ENCODE data around the gene ADTRP.

The ADTRP gene

GRCh38 chr6:11752360-11752759 lies 26.2 kb downstream of the ADTRP start:
- no peak for DNase-seq
- H3K36me3 ChIP-seq = no peaks in the 10 kb centered on the region
- peaks cover under 1% of the 10 kb centered on the region for H3K9me3 ChIP-seq (ENCODE audit: severe bottlenecking)
- H3K27me3 ChIP-seq (ENCODE audit: insufficient read depth, low read depth, severe bottlenecking) = no peaks in the 10 kb centered on the region
- no peak overlapping the region for H3K4me3 ChIP-seq (ENCODE audit: low read depth, low read length)
- H3K27ac ChIP-seq = no peak overlapping the region
- TF ChIP-seq CTCF (IDR thresholded peaks at IDR 0.05; ENCODE audit: low read depth, low read length) = no peak

GRCh38 chr6:11750682-11751081 lies 27.9 kb downstream of the ADTRP start:
- Histone ChIP-seq H3K27me3 (ENCODE audit: insufficient read depth, low read depth, severe bottlenecking) (no peaks in the 10 kb centered on the region), H3K4me3 (ENCODE audit: low read depth, low read length) (no peak overlapping the region), H3K36me3 (no peaks in the 10 kb centered on the region), H3K27ac (no peak overlapping the region), H3K9me3 (ENCODE audit: severe bottlenecking) (no peaks in the 10 kb centered on the region)
- no peak for DNase-seq
- no peak for TF ChIP-seq CTCF (IDR thresholded peaks at IDR 0.05; ENCODE audit: low read depth, low read length)

DNA sequence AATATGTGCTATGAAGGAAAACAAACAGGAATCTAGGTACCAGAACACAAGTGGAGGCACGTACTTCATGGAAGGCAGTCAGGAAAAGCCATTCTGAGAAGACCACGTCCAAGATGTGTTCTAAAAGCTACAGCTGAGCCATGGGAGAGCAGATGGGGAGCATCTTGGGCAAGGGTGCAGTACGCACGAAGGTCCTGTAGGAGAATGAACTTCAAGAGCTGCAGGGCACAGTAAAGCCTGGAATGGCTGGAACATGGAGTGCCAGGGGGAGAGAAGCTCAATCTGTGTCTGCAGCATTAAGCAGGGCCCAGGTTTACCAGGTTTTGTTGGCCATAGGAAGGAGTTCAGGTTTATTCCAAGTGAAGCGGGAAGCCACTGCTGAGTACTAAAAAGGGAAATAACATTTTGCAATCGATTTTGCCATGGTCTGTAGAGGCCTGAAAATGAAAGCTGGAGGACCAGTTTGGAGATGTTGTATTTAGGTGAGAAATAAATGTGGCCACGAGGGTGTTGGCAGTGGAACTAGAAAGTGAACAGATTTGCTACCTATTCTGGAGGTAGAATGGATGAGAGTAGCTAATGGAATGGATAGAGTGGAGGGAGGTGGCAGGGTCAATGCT lies 29.9 kb downstream of the ADTRP start:
- TF ChIP-seq CTCF (IDR thresholded peaks at IDR 0.05; ENCODE audit: low read depth, low read length) = 0 out of 2 replicates have a peak, but pooled peaks have one; percentile 24
- H3K9me3 ChIP-seq (ENCODE audit: severe bottlenecking) = no peaks in the 10 kb centered on the region
- H3K27ac ChIP-seq = no peak overlapping the region
- no peaks in the 10 kb centered on the region for H3K27me3 ChIP-seq (ENCODE audit: insufficient read depth, low read depth, severe bottlenecking)
- no peaks in the 10 kb centered on the region for H3K36me3 ChIP-seq
- H3K4me3 ChIP-seq (ENCODE audit: low read depth, low read length) = no peak overlapping the region
- DNase-seq = no peak

GRCh38 chr6:11747021-11747420 lies 31.6 kb downstream of the ADTRP start:
- no peak overlapping the region for H3K4me3 ChIP-seq (ENCODE audit: low read depth, low read length)
- H3K9me3 ChIP-seq (ENCODE audit: severe bottlenecking) = no peaks in the 10 kb centered on the region
- no peak for TF ChIP-seq CTCF (IDR thresholded peaks at IDR 0.05; ENCODE audit: low read depth, low read length)
- no peak overlapping the region for H3K27ac ChIP-seq
- H3K27me3 ChIP-seq (ENCODE audit: insufficient read depth, low read depth, severe bottlenecking) = no peaks in the 10 kb centered on the region
- no peaks in the 10 kb centered on the region for H3K36me3 ChIP-seq
- DNase-seq = no peak

GRCh38 chr6:11744753-11745152 lies 33.9 kb downstream of the ADTRP start:
- Histone ChIP-seq H3K27ac (no peak overlapping the region), H3K36me3 (no peaks in the 10 kb centered on the region), H3K9me3 (ENCODE audit: severe bottlenecking) (no peaks in the 10 kb centered on the region), H3K27me3 (ENCODE audit: insufficient read depth, low read depth, severe bottlenecking) (no peaks in the 10 kb centered on the region), H3K4me3 (ENCODE audit: low read depth, low read length) (no peak overlapping the region)
- no peak for TF ChIP-seq CTCF (IDR thresholded peaks at IDR 0.05; ENCODE audit: low read depth, low read length)
- DNase-seq = no peak

GRCh38 chr6:11744101-11744500 lies 34.5 kb downstream of the ADTRP start:
- H3K27me3 ChIP-seq (ENCODE audit: insufficient read depth, low read depth, severe bottlenecking) = no peaks in the 10 kb centered on the region
- H3K4me3 ChIP-seq (ENCODE audit: low read depth, low read length) = no peak overlapping the region
- H3K36me3 ChIP-seq = no peaks in the 10 kb centered on the region
- DNase-seq = no peak
- no peaks in the 10 kb centered on the region for H3K9me3 ChIP-seq (ENCODE audit: severe bottlenecking)
- no peak for TF ChIP-seq CTCF (IDR thresholded peaks at IDR 0.05; ENCODE audit: low read depth, low read length)
- H3K27ac ChIP-seq = no peak overlapping the region
